ENCODE measurements around the gene POLR2L.

Gene POLR2L

DNA sequence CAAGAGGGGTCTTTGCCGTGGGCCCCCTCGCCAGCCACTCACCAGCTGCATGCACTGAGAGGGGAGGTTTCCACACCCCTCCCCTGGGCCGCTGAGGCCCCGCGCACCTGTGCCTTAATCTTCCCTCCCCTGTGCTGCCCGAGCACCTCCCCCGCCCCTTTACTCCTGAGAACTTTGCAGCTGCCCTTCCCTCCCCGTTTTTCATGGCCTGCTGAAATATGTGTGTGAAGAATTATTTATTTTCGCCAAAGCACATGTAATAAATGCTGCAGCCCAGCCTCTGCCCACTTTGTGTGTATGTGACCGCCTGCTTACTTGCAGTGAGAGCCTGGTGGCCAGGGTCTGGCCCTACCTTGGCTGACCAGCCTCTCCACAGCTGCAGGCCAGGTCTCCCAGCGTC, 17.4 kb downstream of the POLR2L start:
- DNase-seq: no peak

DNA sequence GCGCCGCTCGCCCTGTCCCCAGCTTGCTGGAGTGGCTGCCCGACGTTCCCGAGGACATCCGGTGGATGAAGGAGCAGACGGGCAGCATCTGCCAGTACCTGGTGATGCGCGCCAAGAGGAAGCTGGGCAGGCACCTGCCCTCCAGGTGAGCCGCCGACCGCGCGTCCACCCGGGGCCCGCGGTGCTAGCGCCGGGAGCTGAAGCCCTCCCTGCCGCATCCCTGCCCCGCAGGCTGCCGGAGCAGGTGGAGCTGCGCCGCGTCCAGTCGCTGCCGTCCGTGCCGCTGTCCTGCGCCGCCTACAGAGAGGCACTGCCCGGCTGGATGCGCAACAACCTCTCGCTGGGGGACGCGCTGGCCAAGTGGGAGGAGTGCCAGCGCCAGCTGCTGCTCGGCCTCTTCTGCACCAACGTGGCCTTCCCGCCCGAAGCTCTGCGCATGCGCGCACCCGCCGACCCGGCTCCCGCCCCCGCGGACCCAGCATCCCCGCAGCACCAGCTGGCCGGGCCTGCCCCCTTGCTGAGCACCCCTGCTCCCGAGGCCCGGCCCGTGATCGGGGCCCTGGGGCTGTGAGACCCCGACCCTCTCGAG, 17.9 kb downstream of the POLR2L start:
- DNase-seq: no peak

GRCh38 chr11:823441-824291, 18.7 kb downstream of the POLR2L start:
- no peak for DNase-seq

DNA sequence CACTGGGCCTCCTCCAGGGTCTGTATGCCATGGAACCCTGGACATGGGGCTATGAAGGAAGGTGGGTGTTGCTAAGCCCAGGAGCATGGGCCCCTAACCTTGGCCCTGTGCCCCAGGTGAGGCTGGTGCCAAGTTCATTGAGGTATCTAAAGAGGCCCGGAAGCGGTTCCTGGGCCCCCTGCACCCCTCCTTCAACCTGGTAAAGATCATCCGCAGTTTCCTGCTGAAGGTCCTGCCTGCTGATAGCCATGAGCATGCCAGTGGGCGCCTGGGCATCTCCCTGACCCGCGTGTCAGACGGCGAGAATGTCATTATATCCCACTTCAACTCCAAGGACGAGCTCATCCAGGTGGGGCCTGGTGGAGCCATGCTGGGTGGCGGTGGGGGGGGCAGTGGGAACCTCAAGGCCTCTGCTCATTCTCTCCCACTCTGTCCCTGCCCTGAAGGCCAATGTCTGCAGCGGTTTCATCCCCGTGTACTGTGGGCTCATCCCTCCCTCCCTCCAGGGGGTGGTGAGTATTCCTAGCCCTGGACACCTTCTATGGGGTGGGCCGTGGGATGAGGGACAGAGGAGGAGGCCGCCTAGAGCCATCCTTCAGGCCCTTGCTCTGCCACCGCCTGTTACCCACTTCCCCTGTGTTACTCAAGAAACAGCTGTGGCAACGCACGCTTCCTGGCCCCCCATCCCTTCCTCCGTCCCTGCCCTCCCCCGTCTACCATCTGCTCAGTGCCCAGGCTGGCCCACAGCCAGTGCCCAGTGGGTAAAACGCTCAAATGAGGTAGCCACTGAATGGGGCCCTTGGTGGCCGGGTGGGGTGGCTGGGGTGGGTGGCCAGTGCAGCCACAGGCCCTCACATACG, 20.6 kb downstream of the POLR2L start:
- no peak for DNase-seq

- DNase-seq: no peak
Measured at GRCh38 chr11:820655-821511, 21.4 kb downstream of the POLR2L start.

GRCh38 chr11:819943-820649, 22.2 kb downstream of the POLR2L start:
- peak; percentile 98 for DNase-seq

- DNase-seq: peak; percentile 94
Measured at GRCh38 chr11:819129-819931, 23.0 kb downstream of the POLR2L start.

GRCh38 chr11:818396-819128, 23.8 kb downstream of the POLR2L start, which contains the start of gene PNPLA2:
TSS of gene PNPLA2 (plus strand) at chr11:818914. CDS start at chr11:819719, 805 bp downstream.
- no peak for DNase-seq

DNA sequence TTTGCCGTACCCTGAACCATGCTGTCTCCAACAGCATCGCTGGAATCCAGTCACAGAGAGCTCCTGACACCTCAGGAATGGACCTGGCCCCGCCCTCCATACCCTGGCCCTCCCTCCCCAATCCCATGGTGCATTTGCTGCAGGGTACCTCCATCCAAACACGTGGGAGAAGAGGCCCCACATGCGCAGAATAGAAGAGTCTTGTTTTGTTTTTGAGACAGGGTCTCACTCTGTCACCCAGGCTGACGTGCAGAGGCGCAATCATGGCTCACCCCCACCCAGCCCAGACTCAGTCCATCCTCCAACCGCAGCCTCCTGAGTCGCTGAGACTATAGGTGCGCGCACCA, 25.9 kb downstream of the POLR2L start:
- no peak for DNase-seq

DNA sequence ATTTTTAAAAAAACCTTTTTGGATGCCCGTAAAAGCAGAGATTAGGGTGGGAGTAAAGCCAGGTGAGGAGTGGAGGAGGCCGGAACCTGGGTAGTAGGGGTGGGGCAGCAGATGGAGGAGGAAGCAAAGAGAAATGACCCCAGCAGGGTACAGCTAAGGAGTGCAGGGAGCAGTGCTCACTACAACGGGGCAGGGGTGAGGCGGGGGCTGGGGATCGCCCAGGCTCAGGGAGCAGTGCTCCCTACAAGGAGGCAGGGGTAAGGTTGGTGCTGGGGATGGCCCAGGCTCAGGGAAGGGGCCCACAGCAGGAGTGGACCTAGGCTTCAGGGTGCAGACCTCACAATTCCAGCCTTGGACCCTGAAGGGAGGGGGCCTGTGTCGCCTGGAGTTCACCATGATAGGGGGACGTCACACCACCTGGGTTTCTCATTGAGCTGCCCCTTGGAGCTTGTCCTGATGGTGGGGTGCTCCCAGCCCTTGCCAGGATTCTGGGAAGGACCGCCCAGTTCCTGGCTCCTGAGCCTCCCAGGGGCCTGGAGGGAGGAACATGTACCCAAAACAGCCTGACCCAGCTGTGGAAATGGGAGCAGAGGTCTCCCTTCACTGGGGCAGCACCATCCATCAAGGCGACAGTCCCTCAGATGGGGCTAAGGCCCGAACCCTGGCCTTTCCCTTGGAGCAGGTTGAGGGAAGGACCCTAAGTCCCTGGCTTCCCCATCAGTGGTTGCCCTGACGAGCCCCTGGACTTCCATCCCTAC, 26.5 kb downstream of the POLR2L start:
- DNase-seq: no peak

GRCh38 chr11:813456-814096, 28.8 kb downstream of the POLR2L start:
- DNase-seq: no peak

DNA sequence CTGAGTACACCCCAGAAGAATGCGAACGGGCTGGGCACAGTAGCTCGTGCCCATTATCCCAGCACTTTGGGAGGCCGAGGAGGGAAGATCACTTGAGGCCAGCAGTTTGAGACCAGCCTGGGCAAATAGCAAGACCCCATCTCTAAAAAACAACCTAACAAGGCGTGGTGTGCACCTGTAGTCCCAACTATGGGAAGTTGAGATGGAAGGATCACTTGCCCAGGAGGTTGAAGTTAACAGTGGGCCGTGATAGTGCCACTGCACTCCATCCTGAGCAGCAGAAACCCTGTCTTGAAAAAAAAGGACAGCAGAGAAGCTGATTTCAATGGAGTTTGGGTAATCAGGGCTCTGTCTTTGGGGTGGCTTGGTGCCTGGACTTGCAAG, 29.3 kb downstream of the POLR2L start:
- DNase-seq: no peak

GRCh38 chr11:812390-812789, 29.9 kb downstream of the POLR2L start:
- DNase-seq: no peak

DNA sequence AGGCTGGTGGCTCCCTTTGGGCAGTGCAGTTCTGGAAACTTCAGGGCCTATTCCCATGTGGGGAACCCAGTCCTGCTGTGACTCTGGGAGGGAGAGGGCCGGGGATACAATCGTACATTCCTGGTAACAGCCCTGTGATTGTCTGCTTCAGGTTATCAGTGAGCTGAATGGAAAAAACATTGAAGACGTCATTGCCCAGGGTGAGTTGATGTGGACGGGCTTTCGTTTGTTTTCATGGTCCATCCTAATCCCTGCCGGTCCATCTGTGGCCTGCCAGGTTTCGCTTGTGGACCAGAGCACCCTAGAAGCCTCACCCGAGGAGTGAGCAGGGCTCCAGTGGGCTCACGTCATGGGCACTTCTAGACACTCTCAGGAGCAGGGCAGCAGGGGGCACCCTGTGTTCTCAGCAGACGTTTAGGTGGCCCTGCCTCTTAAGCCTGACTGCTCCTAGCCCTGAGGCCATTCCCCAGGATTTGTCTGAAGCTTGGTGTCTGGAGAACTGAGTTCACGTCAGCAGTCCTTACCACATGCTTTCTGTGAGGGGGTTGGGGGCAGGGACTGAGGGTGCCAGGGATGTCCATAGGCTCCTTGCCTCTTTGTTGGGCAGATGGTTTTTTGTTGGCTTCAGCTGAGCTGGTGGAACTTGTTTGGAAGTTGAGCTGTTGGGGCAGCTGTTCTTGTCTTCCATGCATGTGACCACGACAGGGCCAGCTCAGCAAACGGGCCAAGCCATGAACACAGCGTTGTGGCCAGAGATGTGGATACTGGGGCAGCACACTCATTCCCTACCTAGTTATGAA, 30.7 kb downstream of the POLR2L start:
- DNase-seq: no peak

GRCh38 chr11:810040-810567, 32.2 kb downstream of the POLR2L start:
- DNase-seq: no peak

DNA sequence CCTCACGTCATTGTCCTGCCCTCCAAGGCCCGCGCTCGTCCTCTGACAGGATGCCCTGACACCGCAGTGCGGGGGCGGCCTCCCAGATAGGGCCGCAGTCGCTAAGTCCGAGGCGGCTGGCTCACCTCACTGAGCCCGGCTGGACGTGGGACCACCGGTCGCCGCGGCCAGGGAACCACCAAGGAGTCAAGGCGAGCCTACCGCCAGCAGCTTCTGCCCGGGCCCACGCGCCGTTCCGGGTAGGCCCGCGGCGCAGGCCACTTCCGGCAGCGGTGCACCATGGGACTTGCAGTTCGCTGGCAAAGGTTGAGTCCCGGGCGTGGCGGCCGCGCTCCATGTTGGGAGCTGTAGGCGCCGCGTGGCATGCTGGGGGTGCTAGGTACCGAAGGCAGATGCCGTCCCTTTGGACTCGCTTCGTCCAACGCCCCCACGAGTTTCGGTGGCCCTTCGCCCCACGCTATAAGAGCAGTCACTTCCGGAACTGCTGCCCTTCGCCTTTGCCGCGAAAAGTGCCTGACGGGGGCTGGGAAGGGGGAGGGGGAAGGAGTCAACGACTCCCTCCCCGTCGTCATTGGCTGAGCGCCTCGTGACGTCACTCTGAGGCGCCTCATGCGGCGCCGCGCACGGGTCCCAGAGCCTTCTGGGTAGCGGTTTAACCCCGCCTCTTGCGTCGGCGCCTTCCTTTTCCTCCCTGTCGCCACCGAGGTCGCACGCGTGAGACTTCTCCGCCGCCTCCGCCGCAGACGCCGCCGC, 32.9 kb downstream of the POLR2L start, which contains the start of gene RPLP2:
Gene RPLP2, plus strand, starts transcription at position 681 of the 753 bp plus-strand sequence. CDS start 268 bp downstream, outside the sequence.
- peak; percentile 97 for DNase-seq

Measured in CD4-positive, alpha-beta T cell treated with Interleukin-6 for 4 hours (primary cell).